ENCODE data around the gene ZNF620. TPM values are rescaled to one million over a fixed set of nuclear protein-coding genes. Genes with fewer than 3 reads are reported as not detected.

Gene ZNF620
- total RNA-seq, 1 experiment from 2014 or later: 27.1 TPM

DNA sequence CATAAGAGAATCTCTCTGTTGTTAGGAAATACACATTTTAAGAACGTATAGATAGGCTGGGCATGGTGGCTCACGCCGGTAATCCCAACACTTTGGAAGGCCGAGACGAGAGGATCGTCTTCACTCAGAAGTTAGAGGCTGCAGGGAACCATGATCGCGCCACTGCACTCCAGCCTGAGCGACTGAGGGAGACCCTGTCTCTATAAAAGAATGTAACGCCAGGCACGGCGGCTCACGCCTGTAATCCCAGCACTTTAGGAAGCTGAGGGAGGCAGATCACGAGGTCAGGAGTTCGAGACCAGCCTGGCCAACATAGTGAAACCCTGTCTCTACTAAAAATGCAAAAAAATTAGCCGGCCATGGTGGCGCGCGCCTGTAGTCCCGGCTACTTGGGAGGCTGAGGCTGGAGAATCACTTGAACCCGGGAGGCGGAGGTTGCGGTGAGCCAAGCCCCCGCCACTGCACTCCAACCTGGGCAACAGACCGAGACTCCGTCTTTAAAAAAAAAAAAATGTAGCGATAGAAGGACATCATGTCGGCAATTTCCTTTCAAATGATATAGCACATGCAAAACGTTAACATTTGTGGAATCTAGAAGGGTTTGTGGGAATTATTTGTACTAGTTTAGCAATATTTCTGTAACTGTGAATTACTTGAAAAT lies 49.4 kb upstream of the ZNF620 start:
- H3K27ac Mint-ChIP-seq: peak overlapping the region; percentile 94 to 97 (median 94)
- H3K18ac ChIP-seq (ENCODE audit: insufficient read length, low read depth, low read length): no peak overlapping the region
- no peak overlapping the region for H2BK120ac ChIP-seq (ENCODE audit: low read depth, low read length, poor library complexity, severe bottlenecking)
- H3K9me3 Mint-ChIP-seq: no peaks in the 10 kb centered on the region
- H3K27me3 Mint-ChIP-seq (ENCODE audit: low read depth): peaks cover 3% of the 10 kb centered on the region; the same call in 1 of the 2 replicates
- H3K9me3 ChIP-seq (ENCODE audit: control insufficient read depth, low read depth, low read length): no peaks in the 10 kb centered on the region
- peaks cover 27 to 41% (median 35%) of the 10 kb centered on the region in 3 experiments for H3K36me3 Mint-ChIP-seq (ENCODE audit: insufficient read depth in 1 of 3, low read depth in 3 of 3)
- no peak overlapping the region for H4K91ac ChIP-seq (ENCODE audit: insufficient read length, low read depth, low read length)
- DNase-seq: no peak
- H4K5ac ChIP-seq (ENCODE audit: insufficient read length, low read depth, low read length): no peak overlapping the region
- no peak overlapping the region for H3K4ac ChIP-seq (ENCODE audit: low read depth, low read length)
- no peak overlapping the region for H3K56ac ChIP-seq (ENCODE audit: insufficient read length, low read depth, low read length)
- H2BK12ac ChIP-seq (ENCODE audit: insufficient read length, low read depth, low read length): no peak overlapping the region
- H3K23ac ChIP-seq (ENCODE audit: insufficient read length, low read depth, low read length): no peak overlapping the region
- no peak overlapping the region for H2AFZ ChIP-seq (ENCODE audit: low read length)
- H3T11ph ChIP-seq (ENCODE audit: low read length): no peak overlapping the region
- TF ChIP-seq CTCF (conservative IDR thresholded peaks at IDR 0.05): no peak
- no peaks in the 10 kb centered on the region for H3K79me1 ChIP-seq (ENCODE audit: insufficient read depth, low read depth, low read length, poor library complexity, severe bottlenecking)
- peak overlapping the region; percentile 81 to 85 for H3K4me3 Mint-ChIP-seq
- no peak overlapping the region for H2AK5ac ChIP-seq (ENCODE audit: insufficient read length, low read length)
- no peak overlapping the region for H4K8ac ChIP-seq (replicated peaks; ENCODE audit: insufficient read length, low read depth, low read length)
- H4K20me1 ChIP-seq (ENCODE audit: control insufficient read depth, insufficient read depth, insufficient read length): peaks cover 2% of the 10 kb centered on the region
- no peak overlapping the region for H3K27ac ChIP-seq (ENCODE audit: insufficient read length, low read depth, low read length)
- H2BK15ac ChIP-seq (ENCODE audit: low read depth, low read length): no peak overlapping the region
- H3K79me2 ChIP-seq (ENCODE audit: insufficient read depth, low read length): peaks cover 10% of the 10 kb centered on the region; the same call in 1 of the 2 replicates
- peak overlapping the region; percentile 88 for H3K9ac ChIP-seq (ENCODE audit: extremely low read depth, insufficient read length, low read length)
- H3K4me1 Mint-ChIP-seq: peaks cover 21 to 31% of the 10 kb centered on the region in 2 experiments
- no CpG with 5 or more reads among the region's 29 CpGs for WGBS (ENCODE audit: extremely low coverage, insufficient read length, low lambda C conversion rate)
- H3K14ac ChIP-seq (ENCODE audit: insufficient read depth, low read length): no peak overlapping the region
- H3K23me2 ChIP-seq (ENCODE audit: insufficient read length, low read depth, low read length, poor library complexity, severe bottlenecking): peaks cover 11% of the 10 kb centered on the region
- H3K27me3 ChIP-seq (ENCODE audit: insufficient read depth, low read length): no peaks in the 10 kb centered on the region
- H3K4me2 ChIP-seq (ENCODE audit: insufficient read depth, insufficient read length, low read length): peak overlapping the region; percentile 37
- H2BK5ac ChIP-seq (ENCODE audit: insufficient read length, low read length): no peak overlapping the region
- 0 out of 2 replicates have a peak, but pooled peaks cover 2% of the 10 kb centered on the region for H3K4me1 ChIP-seq (ENCODE audit: insufficient read depth, low read length)
- no peak overlapping the region for H2BK20ac ChIP-seq (ENCODE audit: low read depth, low read length, poor library complexity, severe bottlenecking)

All from H9 (cell line).